ENCODE data around the gene STKLD1.

- TF ChIP-seq, protein P1, sequence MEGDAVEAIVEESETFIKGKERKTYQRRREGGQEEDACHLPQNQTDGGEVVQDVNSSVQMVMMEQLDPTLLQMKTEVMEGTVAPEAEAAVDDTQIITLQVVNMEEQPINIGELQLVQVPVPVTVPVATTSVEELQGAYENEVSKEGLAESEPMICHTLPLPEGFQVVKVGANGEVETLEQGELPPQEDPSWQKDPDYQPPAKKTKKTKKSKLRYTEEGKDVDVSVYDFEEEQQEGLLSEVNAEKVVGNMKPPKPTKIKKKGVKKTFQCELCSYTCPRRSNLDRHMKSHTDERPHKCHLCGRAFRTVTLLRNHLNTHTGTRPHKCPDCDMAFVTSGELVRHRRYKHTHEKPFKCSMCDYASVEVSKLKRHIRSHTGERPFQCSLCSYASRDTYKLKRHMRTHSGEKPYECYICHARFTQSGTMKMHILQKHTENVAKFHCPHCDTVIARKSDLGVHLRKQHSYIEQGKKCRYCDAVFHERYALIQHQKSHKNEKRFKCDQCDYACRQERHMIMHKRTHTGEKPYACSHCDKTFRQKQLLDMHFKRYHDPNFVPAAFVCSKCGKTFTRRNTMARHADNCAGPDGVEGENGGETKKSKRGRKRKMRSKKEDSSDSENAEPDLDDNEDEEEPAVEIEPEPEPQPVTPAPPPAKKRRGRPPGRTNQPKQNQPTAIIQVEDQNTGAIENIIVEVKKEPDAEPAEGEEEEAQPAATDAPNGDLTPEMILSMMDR (tag by site-specific recombination; IDR thresholded peaks at IDR 0.05): no peak
- TF ChIP-seq ZNF248 (tag by site-specific recombination; IDR thresholded peaks at IDR 0.05): no peak
- TF ChIP-seq, protein P2, sequence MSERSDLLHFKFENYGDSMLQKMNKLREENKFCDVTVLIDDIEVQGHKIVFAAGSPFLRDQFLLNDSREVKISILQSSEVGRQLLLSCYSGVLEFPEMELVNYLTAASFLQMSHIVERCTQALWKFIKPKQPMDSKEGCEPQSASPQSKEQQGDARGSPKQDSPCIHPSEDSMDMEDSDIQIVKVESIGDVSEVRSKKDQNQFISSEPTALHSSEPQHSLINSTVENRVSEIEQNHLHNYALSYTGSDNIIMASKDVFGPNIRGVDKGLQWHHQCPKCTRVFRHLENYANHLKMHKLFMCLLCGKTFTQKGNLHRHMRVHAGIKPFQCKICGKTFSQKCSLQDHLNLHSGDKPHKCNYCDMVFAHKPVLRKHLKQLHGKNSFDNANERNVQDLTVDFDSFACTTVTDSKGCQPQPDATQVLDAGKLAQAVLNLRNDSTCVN (tag by site-specific recombination; optimal IDR thresholded peaks at IDR 0.05): no peak
- no peak for TF ChIP-seq PRDM4 (tag by site-specific recombination; IDR thresholded peaks at IDR 0.05)
- no peak for TF ChIP-seq ZNF274 (IDR thresholded peaks at IDR 0.05; ENCODE audit: low read length)
- no peak for TF ChIP-seq ZNF274 (tag by site-specific recombination; IDR thresholded peaks at IDR 0.05; ENCODE audit: borderline replicate concordance)
- TF ChIP-seq ZNF76 (tag by site-specific recombination; IDR thresholded peaks at IDR 0.05; ENCODE audit: borderline replicate concordance, low read depth): no peak
- no peak for TF ChIP-seq ZNF121 (tag by site-specific recombination; IDR thresholded peaks at IDR 0.05)
Measured at GRCh38 chr9:133371261-133371711, 4.9 kb upstream of the STKLD1 start.
